Panc1 (cell line): ENCODE measurements around the gene GRB7. TPM values are rescaled to one million over a fixed set of nuclear protein-coding genes. Genes with fewer than 3 reads are reported as not detected.

Experiments
- ATAC-seq: fragments of 200-7000 bp; cut with Tn5 transposase; 2 replicates; pipeline ENCODE4 v1.9.1; 2020; ENCODE audit warnings: mild to moderate bottlenecking, moderate library complexity
- BruUV-seq: library from RNA; stranded (reverse); fragments of 400-500 nt; replicated peaks from 2 replicates; lab custom pipeline; 2021; lab: Mats Ljungman, UMichigan
- CTCF ChIA-PET: fragments of 300-600 bp; sonication (Branson Sonifier 250); formaldehyde crosslinking; loops from one replicate; lab custom pipeline; 2022; ENCODE audit warnings: antibody characterized with exemption; lab: Charles Lee
- POLR2A ChIA-PET: fragments of 300-600 bp; sonication (Branson Sonifier 250); formaldehyde crosslinking; loops from one replicate; lab custom pipeline; 2022; ENCODE audit warnings: antibody characterized with exemption; lab: Charles Lee
- DNase-seq: peaks from one replicate; pipeline ENCODE4 v3.0.0-alpha.2; 2010; ENCODE audit warnings: low read depth, low spot score
- H3K27ac ChIP-seq: 2 replicates; pipeline ENCODE4 v1.5.1; 2011; ENCODE audit warnings: mild to moderate bottlenecking, low read length, inconsistent platforms
- H3K27me3 ChIP-seq: fragments of 200-500 bp; sonication (Bioruptor generic); 2 replicates; pipeline ENCODE4 v1.6.0; 2014; ENCODE audit warnings: low read length, inconsistent platforms; ENCODE audit not compliant: control insufficient read depth, insufficient read depth
- H3K36me3 ChIP-seq: fragments of 200-500 bp; sonication (Bioruptor generic); 2 replicates; pipeline ENCODE4 v1.5.1; 2014; ENCODE audit warnings: inconsistent platforms, mild to moderate bottlenecking, low read length, moderate library complexity; ENCODE audit not compliant: control insufficient read depth, insufficient read depth
- H3K4me1 ChIP-seq: 2 replicates; pipeline ENCODE4 v1.5.1; 2011; ENCODE audit warnings: inconsistent platforms, mild to moderate bottlenecking, low read length, moderate library complexity; ENCODE audit not compliant: control insufficient read depth, insufficient read depth
- H3K4me3 ChIP-seq, 2 experiments: 2 replicates each; pipeline ENCODE4 v1.5.1; 2011 to 2012; ENCODE audit warnings: low read depth in 2 of 2, low read length in 2 of 2, mild to moderate bottlenecking in 2 of 2, inconsistent platforms in 1 of 2, moderate library complexity in 1 of 2
- H3K9me3 ChIP-seq: fragments of 200-500 bp; sonication (Bioruptor generic); 2 replicates; pipeline ENCODE4 v1.5.1; 2014; ENCODE audit warnings: low read depth, mild to moderate bottlenecking, inconsistent platforms, low read length, moderate library complexity; ENCODE audit not compliant: control insufficient read depth, insufficient read depth
- CTCF ChIP-seq: fragments of 450-650 bp; IDR thresholded peaks from 2 replicates; pipeline ENCODE4 v1.5.1; 2017; ENCODE audit warnings: mild to moderate bottlenecking
- POLR2AphosphoS5 ChIP-seq: IDR thresholded peaks from 2 replicates; pipeline ENCODE4 v1.6.1; 2012; ENCODE audit warnings: mild to moderate bottlenecking, low read depth, low read length, moderate library complexity
- REST ChIP-seq, 2 experiments: IDR thresholded peaks; 2 replicates each; pipeline ENCODE4 v1.6.1; 2011 to 2012; ENCODE audit warnings: low read depth in 2 of 2, control low read depth in 1 of 2, low read length in 1 of 2, mild to moderate bottlenecking in 1 of 2, moderate library complexity in 1 of 2; ENCODE audit not compliant: insufficient read depth in 1 of 2
- SIN3A ChIP-seq: IDR thresholded peaks from 2 replicates; pipeline ENCODE4 v1.6.1; 2012; ENCODE audit warnings: low read depth, mild to moderate bottlenecking, low read length, moderate library complexity, borderline replicate concordance; ENCODE audit not compliant: insufficient read depth
- TCF7L2 ChIP-seq: IDR thresholded peaks from 2 replicates; pipeline ENCODE4 v1.6.1; 2011; ENCODE audit warnings: mild to moderate bottlenecking, low read depth, low read length, inconsistent platforms
- in situ Hi-C: cut with HindIII; loops from 2 replicates; pipeline ENCODE4 v1.10.0; 2016; ENCODE audit warnings: low sequenced_read_pairs, low pct_unique_long_range_greater_than_20kb
- intact Hi-C: fragments of 100-400 bp; cut with micrococcal nuclease; formaldehyde crosslinking; loops from one replicate; pipeline ENCODE4 v1.10.0; 2022; ENCODE audit not compliant: unreplicated experiment
- total RNA-seq: library from RNA; stranded (reverse); gene quantifications from one replicate; pipeline ENCODE4 v1.2.1, GENCODE V29; 2021; ENCODE audit not compliant: unreplicated experiment

GRB7 gene
- total RNA-seq, 1 experiment from 2014 or later = 2.8 TPM

DNA sequence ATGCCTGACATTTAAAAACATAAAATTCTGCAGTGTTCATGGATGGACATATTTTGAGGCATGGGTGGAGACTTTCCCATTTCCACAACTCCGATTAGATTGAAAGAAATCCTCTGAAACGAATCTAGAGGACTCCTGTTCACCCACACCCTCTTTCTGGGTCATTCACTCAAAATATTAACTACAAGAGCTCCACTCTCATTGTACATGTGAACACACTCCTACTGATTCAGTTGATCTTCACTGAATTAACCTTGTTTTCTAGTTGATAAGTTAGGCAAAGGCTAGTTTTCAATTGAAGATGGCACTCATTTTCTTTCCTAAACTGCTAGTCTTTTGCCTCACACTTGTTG lies 44.1 kb downstream of the GRB7 start:
- H3K27me3 ChIP-seq = peaks cover 12% of the 10 kb centered on the region
- in situ Hi-C loops (no loop called here), intact Hi-C loops (no loop called here)
- DNase-seq = no peak
- TF ChIP-seq POLR2AphosphoS5 (no peak), SIN3A (no peak), TCF7L2 (no peak), CTCF (no peak), REST (IDR thresholded peaks at IDR 0.05; ENCODE audit: insufficient read depth in 1 of 2, low read depth in 2 of 2, low read length in 1 of 2) (no peak)
- H3K27ac ChIP-seq = no peak overlapping the region
- no peak overlapping the region for H3K4me3 ChIP-seq
- ChIA-PET POLR2A (no interaction called here), CTCF (no interaction called here)
- H3K36me3 ChIP-seq = no peaks in the 10 kb centered on the region
- ATAC-seq = no peak
- H3K4me1 ChIP-seq = no peaks in the 10 kb centered on the region
- no TSS peak for BruUV-seq
- no peaks in the 10 kb centered on the region for H3K9me3 ChIP-seq

- Histone ChIP-seq H3K36me3 (no peaks in the 10 kb centered on the region), H3K27me3 (peaks cover 6% of the 10 kb centered on the region), H3K4me3 (no peak overlapping the region), H3K4me1 (no peaks in the 10 kb centered on the region), H3K27ac (no peak overlapping the region), H3K9me3 (no peaks in the 10 kb centered on the region)
- no TSS peak for BruUV-seq
- ATAC-seq = no peak
- intact Hi-C loops (no loop called here), in situ Hi-C loops (no loop called here)
- TF ChIP-seq REST (IDR thresholded peaks at IDR 0.05; ENCODE audit: insufficient read depth in 1 of 2, low read depth in 2 of 2, low read length in 1 of 2) = no peak
- TF ChIP-seq SIN3A = no peak
- TF ChIP-seq CTCF = no peak
- ChIA-PET CTCF (interaction anchor here (0.6 kb wide), 1 partner anchor 158 kb away, joined by 4 read pairs; no protein-coding TSS in a partner anchor), POLR2A (no interaction called here)
- DNase-seq = no peak
Measured at GRCh38 chr17:39782481-39782880, 44.7 kb downstream of the GRB7 start.
